ENCODE data around the gene SMAD1. TPM values are rescaled to one million over a fixed set of nuclear protein-coding genes. Genes with fewer than 3 reads are reported as not detected.

Gene SMAD1
- total RNA-seq, 2 experiments from 2014 or later: 0.65 TPM; not detected in 1

DNA sequence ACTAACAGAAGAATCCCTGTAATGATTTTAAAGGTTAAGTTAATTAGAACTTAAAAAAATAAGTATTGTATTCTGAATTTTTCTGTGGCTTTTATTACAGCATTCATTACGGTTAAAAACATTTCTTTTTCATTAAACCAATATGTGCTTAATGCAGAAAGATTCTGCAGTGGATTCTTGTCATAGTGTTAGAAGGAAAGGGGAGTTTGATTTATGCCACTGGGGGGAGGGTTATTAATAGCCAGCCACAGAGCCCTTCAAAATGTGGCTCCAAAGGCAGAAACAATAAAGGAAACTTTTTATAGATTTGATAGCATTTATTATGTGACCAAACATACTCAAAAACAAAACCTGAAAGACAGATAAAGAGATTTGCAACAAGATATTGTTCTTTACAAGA, 9.1 kb downstream of the SMAD1 start:
- Mint-ChIP-seq H3K4me1 (ENCODE audit: low read depth) (peaks cover 8% of the 10 kb centered on the region), H3K27me3 (ENCODE audit: low read depth) (peaks cover 9% of the 10 kb centered on the region), H3K9me3 (ENCODE audit: insufficient read depth) (no peaks in the 10 kb centered on the region), H3K4me3 (no peak overlapping the region), H3K27ac (no peak overlapping the region), H3K36me3 (ENCODE audit: low read depth) (no peaks in the 10 kb centered on the region)
- ChIA-PET CTCF (no interaction called here), POLR2A (no interaction called here)
- ATAC-seq (no peak), DNase-seq (no peak)

DNA sequence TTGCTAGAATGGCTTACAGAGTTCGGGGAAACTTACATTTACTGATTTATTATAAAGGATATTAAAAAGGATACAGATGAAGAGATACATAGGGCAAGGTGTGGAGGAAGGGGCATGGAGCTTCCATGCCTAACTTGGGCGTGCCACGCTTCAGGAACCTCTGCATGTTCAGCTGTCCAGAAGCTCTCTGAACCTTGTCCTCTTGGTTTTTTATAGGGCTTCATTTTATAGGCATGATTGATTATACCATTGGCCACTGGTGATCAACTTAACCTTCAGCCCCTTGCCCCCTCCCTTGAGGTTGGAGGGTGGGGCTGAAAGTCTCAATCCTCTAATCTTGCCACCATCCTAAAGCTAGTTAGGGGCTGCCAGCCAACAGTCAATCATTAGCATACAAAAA, 10.7 kb downstream of the SMAD1 start:
- peaks cover 7% of the 10 kb centered on the region for H3K4me1 Mint-ChIP-seq (ENCODE audit: low read depth)
- DNase-seq (no peak), ATAC-seq (no peak)
- H3K4me3 Mint-ChIP-seq: no peak overlapping the region
- H3K27me3 Mint-ChIP-seq (ENCODE audit: low read depth): peaks cover 6% of the 10 kb centered on the region
- POLR2A ChIA-PET: no interaction called here
- CTCF ChIA-PET: no interaction called here
- no peaks in the 10 kb centered on the region for H3K36me3 Mint-ChIP-seq (ENCODE audit: low read depth)
- no peak overlapping the region for H3K27ac Mint-ChIP-seq
- H3K9me3 Mint-ChIP-seq (ENCODE audit: insufficient read depth): no peaks in the 10 kb centered on the region

DNA sequence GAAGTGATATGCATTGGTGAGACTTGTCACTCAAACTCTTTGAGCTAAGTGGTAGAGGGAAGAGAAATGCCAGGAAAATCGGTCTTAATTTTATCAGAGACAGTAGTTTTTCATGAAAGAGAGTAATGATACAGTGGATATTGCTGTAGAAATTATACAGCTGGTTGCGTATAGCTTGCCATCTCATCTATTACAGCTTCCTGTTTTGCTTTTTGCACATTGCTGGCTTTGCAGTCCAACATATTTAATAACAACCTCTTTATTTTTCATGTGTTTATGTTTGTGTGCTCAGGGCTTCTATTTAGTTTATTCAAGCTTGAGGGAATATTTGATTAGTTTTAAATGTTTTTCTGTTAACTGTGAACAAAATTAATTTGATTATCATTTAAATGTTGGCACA, 11.5 kb downstream of the SMAD1 start:
- DNase-seq (no peak), ATAC-seq (no peak)
- CTCF ChIA-PET: no interaction called here
- peaks cover 7% of the 10 kb centered on the region for H3K27me3 Mint-ChIP-seq (ENCODE audit: low read depth)
- H3K4me3 Mint-ChIP-seq: no peak overlapping the region
- no peak overlapping the region for H3K27ac Mint-ChIP-seq
- no peaks in the 10 kb centered on the region for H3K9me3 Mint-ChIP-seq (ENCODE audit: insufficient read depth)
- no peaks in the 10 kb centered on the region for H3K4me1 Mint-ChIP-seq (ENCODE audit: low read depth)
- POLR2A ChIA-PET: no interaction called here
- no peaks in the 10 kb centered on the region for H3K36me3 Mint-ChIP-seq (ENCODE audit: low read depth)

DNA sequence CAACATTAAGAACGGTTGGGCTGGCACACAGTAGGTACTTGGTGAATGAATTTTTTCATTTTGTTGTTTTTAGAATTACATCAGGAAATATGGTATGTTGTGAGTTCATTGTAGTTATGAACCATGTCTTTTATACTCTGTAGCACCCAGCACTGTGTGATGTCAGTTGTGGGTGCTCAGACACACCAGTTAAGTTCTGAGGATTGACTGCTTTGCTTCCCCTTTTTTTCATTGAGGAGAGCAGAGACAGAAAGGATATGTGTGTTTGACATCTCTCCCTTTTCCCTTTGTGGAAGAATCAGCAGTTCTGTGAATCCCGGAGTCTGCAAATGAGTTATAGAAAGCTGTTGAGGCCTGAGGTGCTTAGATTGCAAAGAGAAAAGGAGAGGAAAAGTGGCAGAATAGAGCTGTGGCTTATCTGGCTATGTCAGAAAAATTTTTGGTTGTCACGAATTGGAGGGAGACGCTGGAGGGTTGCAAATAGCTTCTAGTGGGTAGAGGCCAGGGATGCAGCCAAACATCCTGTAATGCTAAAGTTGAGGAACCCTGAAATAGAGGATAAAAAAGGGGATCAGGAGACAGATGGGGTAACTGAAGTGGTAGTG, 13.1 kb downstream of the SMAD1 start:
- peaks cover 7% of the 10 kb centered on the region for H3K27me3 Mint-ChIP-seq (ENCODE audit: low read depth)
- ChIA-PET CTCF (no interaction called here), POLR2A (no interaction called here)
- no peaks in the 10 kb centered on the region for H3K9me3 Mint-ChIP-seq (ENCODE audit: insufficient read depth)
- no peak overlapping the region for H3K4me3 Mint-ChIP-seq
- no peaks in the 10 kb centered on the region for H3K36me3 Mint-ChIP-seq (ENCODE audit: low read depth)
- no peak overlapping the region for H3K27ac Mint-ChIP-seq
- DNase-seq (no peak), ATAC-seq (no peak)
- no peaks in the 10 kb centered on the region for H3K4me1 Mint-ChIP-seq (ENCODE audit: low read depth)

DNA sequence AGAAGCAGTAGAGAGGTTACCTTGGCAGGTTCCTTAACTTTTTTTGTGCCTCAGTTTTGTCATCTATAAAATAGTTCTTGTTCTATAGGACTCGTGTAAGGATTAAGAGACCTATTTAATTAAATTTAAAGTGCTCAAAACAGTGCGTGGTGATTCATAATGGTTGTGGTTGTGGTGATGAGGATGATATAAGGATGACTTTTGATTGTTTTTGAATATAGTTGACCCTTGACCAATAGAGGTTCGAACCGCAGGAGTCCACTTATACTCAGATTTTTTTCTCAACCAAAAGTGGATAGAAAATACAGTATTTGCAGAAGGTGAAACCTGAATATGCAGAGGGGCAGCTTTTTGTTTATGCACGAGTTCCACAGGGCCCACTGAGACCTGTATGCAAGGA, 14.6 kb downstream of the SMAD1 start:
- H3K27ac Mint-ChIP-seq: no peak overlapping the region
- H3K36me3 Mint-ChIP-seq (ENCODE audit: low read depth): no peaks in the 10 kb centered on the region

GRCh38 chr4:145497199-145498149, 15.8 kb downstream of the SMAD1 start:
- H3K27ac Mint-ChIP-seq: no peak overlapping the region
- H3K36me3 Mint-ChIP-seq (ENCODE audit: low read depth): no peaks in the 10 kb centered on the region
- H3K27me3 Mint-ChIP-seq (ENCODE audit: low read depth): peaks cover 17% of the 10 kb centered on the region
- ATAC-seq: no peak
- DNase-seq: no peak
- H3K4me3 Mint-ChIP-seq: no peak overlapping the region
- ChIA-PET CTCF (no interaction called here), POLR2A (no interaction called here)
- no peaks in the 10 kb centered on the region for H3K4me1 Mint-ChIP-seq (ENCODE audit: low read depth)
- H3K9me3 Mint-ChIP-seq (ENCODE audit: insufficient read depth): no peaks in the 10 kb centered on the region

More for the DNA sequence above, 14.6 kb downstream of the SMAD1 start:
- no peak for DNase-seq
- H3K27me3 Mint-ChIP-seq (ENCODE audit: low read depth): peaks cover 13% of the 10 kb centered on the region
- ChIA-PET POLR2A (no interaction called here), CTCF (no interaction called here)
- H3K9me3 Mint-ChIP-seq (ENCODE audit: insufficient read depth): no peaks in the 10 kb centered on the region
- H3K4me3 Mint-ChIP-seq: no peak overlapping the region
- ATAC-seq: no peak
- H3K4me1 Mint-ChIP-seq (ENCODE audit: low read depth): no peaks in the 10 kb centered on the region

GRCh38 chr4:145498430-145498829, 16.8 kb downstream of the SMAD1 start:
- Mint-ChIP-seq H3K36me3 (ENCODE audit: low read depth) (no peaks in the 10 kb centered on the region), H3K9me3 (ENCODE audit: insufficient read depth) (no peaks in the 10 kb centered on the region), H3K4me1 (ENCODE audit: low read depth) (no peaks in the 10 kb centered on the region), H3K27ac (no peak overlapping the region), H3K27me3 (ENCODE audit: low read depth) (peaks cover 17% of the 10 kb centered on the region), H3K4me3 (no peak overlapping the region)
- ATAC-seq: no peak
- DNase-seq: no peak
- POLR2A ChIA-PET: no interaction called here
- CTCF ChIA-PET: no interaction called here

DNA sequence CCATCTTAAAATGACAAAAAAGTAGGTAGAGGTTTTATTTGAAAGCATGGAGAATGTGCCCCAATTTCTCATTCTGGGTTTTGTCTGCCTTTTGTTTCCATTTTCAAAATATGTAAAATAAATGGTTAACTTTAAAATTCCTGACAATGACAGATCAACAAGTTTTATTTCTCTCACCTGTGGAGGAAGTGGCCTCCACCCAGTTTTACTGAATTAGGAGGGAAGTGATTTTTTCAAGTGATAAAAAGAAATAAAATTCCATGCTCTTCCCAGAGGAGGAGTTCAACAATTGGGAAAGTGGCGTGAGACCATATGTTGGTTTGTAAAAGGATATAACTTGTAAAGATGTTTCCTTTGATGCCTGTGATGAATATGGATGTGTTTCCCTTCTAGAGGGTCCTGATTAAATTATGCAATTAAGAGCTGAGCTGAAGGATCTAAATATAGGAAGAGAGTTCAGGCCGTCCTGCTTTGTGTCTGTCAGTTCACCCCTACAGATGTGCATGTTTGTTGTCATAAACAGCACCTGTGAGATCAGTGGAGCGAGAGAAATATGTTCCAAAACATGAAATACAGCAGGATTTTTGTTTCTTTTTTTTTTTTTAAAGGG, 19.5 kb downstream of the SMAD1 start:
- CTCF ChIA-PET: no interaction called here
- DNase-seq (no peak), ATAC-seq (no peak)
- Mint-ChIP-seq H3K27me3 (ENCODE audit: low read depth) (peaks cover 14% of the 10 kb centered on the region), H3K27ac (no peak overlapping the region), H3K36me3 (ENCODE audit: low read depth) (no peaks in the 10 kb centered on the region), H3K4me1 (ENCODE audit: low read depth) (no peaks in the 10 kb centered on the region), H3K4me3 (no peak overlapping the region), H3K9me3 (ENCODE audit: insufficient read depth) (no peaks in the 10 kb centered on the region)
- POLR2A ChIA-PET: no interaction called here

GRCh38 chr4:145502809-145503208, 21.2 kb downstream of the SMAD1 start:
- DNase-seq (no peak), ATAC-seq (no peak)
- ChIA-PET CTCF (no interaction called here), POLR2A (no interaction called here)
- Mint-ChIP-seq H3K36me3 (ENCODE audit: low read depth) (no peaks in the 10 kb centered on the region), H3K9me3 (ENCODE audit: insufficient read depth) (no peaks in the 10 kb centered on the region), H3K4me3 (no peak overlapping the region), H3K27me3 (ENCODE audit: low read depth) (peaks cover 12% of the 10 kb centered on the region), H3K27ac (no peak overlapping the region), H3K4me1 (ENCODE audit: low read depth) (no peaks in the 10 kb centered on the region)

GRCh38 chr4:145503486-145504072, 21.9 kb downstream of the SMAD1 start:
- no peak overlapping the region for H3K4me3 Mint-ChIP-seq

GRCh38 chr4:145505995-145506394, 24.3 kb downstream of the SMAD1 start:
- H3K27ac Mint-ChIP-seq: no peak overlapping the region
- DNase-seq (no peak), ATAC-seq (no peak)
- no peak overlapping the region for H3K4me3 Mint-ChIP-seq
- no peaks in the 10 kb centered on the region for H3K4me1 Mint-ChIP-seq (ENCODE audit: low read depth)
- H3K9me3 Mint-ChIP-seq (ENCODE audit: insufficient read depth): no peaks in the 10 kb centered on the region
- no peaks in the 10 kb centered on the region for H3K36me3 Mint-ChIP-seq (ENCODE audit: low read depth)
- ChIA-PET CTCF (no interaction called here), POLR2A (no interaction called here)
- H3K27me3 Mint-ChIP-seq (ENCODE audit: low read depth): peaks cover 8% of the 10 kb centered on the region

More at GRCh38 chr4:145503486-145504072, 21.9 kb downstream of the SMAD1 start:
- no peaks in the 10 kb centered on the region for H3K9me3 Mint-ChIP-seq (ENCODE audit: insufficient read depth)
- H3K36me3 Mint-ChIP-seq (ENCODE audit: low read depth): no peaks in the 10 kb centered on the region
- no peaks in the 10 kb centered on the region for H3K4me1 Mint-ChIP-seq (ENCODE audit: low read depth)
- no peak for DNase-seq
- peaks cover 12% of the 10 kb centered on the region for H3K27me3 Mint-ChIP-seq (ENCODE audit: low read depth)
- CTCF ChIA-PET: interaction anchor here (1.8 kb wide), 1 partner anchor 54 kb away, joined by 7 read pairs; no protein-coding TSS in a partner anchor
- no peak for ATAC-seq
- no peak overlapping the region for H3K27ac Mint-ChIP-seq
- POLR2A ChIA-PET: no interaction called here

- no peak for DNase-seq
- H3K9me3 Mint-ChIP-seq (ENCODE audit: insufficient read depth): peaks cover 10% of the 10 kb centered on the region
- H3K36me3 Mint-ChIP-seq (ENCODE audit: low read depth): peaks cover 3% of the 10 kb centered on the region
- H3K27me3 Mint-ChIP-seq (ENCODE audit: low read depth): peaks cover 2% of the 10 kb centered on the region
- H3K4me3 Mint-ChIP-seq: no peak overlapping the region
- ATAC-seq: no peak
- no peaks in the 10 kb centered on the region for H3K4me1 Mint-ChIP-seq (ENCODE audit: low read depth)
- POLR2A ChIA-PET: no interaction called here
- CTCF ChIA-PET: no interaction called here
- H3K27ac Mint-ChIP-seq: no peak overlapping the region
Measured at GRCh38 chr4:145507636-145508035, 26.0 kb downstream of the SMAD1 start.
